ENCODE results near the gene METTL15.

DNA sequence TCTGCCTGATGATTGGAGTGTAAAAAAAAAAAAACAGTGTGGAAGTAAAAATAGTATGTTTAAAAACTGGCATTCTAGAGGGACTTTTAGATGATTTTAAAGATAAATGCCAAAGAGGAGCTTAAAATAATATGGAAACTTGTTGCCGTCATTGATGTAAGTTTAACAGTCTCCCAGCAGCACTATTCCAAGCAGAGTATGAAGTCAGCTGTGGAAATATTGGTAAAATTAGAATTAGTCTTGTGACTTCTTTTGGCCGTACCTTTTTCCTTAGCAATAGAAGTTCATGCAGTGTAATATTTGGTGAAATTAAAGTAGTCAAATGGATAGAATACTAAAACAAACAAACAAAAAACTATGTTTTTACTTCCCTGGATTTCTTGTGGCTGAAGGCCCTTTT is 134.9 kb downstream of the METTL15 start:
- TF ChIP-seq EZH2 (IDR thresholded peaks at IDR 0.05; ENCODE audit: low read length) (no peak), CTCF (optimal IDR thresholded peaks at IDR 0.05 in 1 of 3, IDR thresholded peaks at IDR 0.05 in 1 of 3, conservative IDR thresholded peaks at IDR 0.05 in 1 of 3; ENCODE audit: extremely low read depth in 1 of 3, insufficient read depth in 2 of 3, low read length in 3 of 3) (no peak)

All from keratinocyte (primary cell).